Measurements from ENCODE around the gene SCP2.
A peak's percentile ranks its signal among the peaks of the same experiment; 100 is the strongest.

Gene SCP2

GRCh38 chr1:53083636-53084588, 156.8 kb downstream of the SCP2 start:
- no peak overlapping the region for H3K4me2 ChIP-seq (ENCODE audit: low read length, poor library complexity, severe bottlenecking)
- H3K9ac ChIP-seq (ENCODE audit: low read length) = no peak overlapping the region
- H2BK120ac ChIP-seq (ENCODE audit: low read depth, low read length) = no peak overlapping the region
- peaks cover 3 to 87% of the 10 kb centered on the region in 2 experiments for H3K36me3 ChIP-seq (ENCODE audit: control insufficient read depth in 1 of 2, insufficient read depth in 2 of 2, low read depth in 1 of 2, low read length in 2 of 2)
- peak overlapping the region; percentile 40 for H2BK15ac ChIP-seq (ENCODE audit: low read depth, poor library complexity, severe bottlenecking)
- peak overlapping the region in 1 of 2 experiments; percentile 58 for H3K18ac ChIP-seq (ENCODE audit: low read depth in 1 of 2, low read length in 2 of 2)
- H3K9me3 ChIP-seq (ENCODE audit: control insufficient read depth, low read length) = no peaks in the 10 kb centered on the region
- no peak overlapping the region for H2AK5ac ChIP-seq (ENCODE audit: low read length, severe bottlenecking)
- no peak overlapping the region for H3K23ac ChIP-seq (ENCODE audit: low read length in 2 of 2)
- H3K79me1 ChIP-seq (replicated peaks; ENCODE audit: low read length, poor library complexity, severe bottlenecking) = no peaks in the 10 kb centered on the region
- peak overlapping the region; percentile 40 for H4K91ac ChIP-seq (ENCODE audit: low read length)
- no peak overlapping the region for H2AFZ ChIP-seq (ENCODE audit: low read depth, low read length)
- no peak overlapping the region for H2BK5ac ChIP-seq (ENCODE audit: low read depth, low read length, poor library complexity, severe bottlenecking)
- no peak overlapping the region for H2BK12ac ChIP-seq (ENCODE audit: low read length in 2 of 2)
- H4K8ac ChIP-seq (ENCODE audit: low read length) = no peak overlapping the region
- no peak for DNase-seq
- no peak overlapping the region for H3K27ac ChIP-seq (ENCODE audit: low read length, poor library complexity, severe bottlenecking)
- H3K14ac ChIP-seq (ENCODE audit: low read length in 2 of 2) = peak overlapping the region in 1 of 2 experiments; percentile 55
- H3K27me3 ChIP-seq (ENCODE audit: control insufficient read depth in 1 of 2, insufficient read depth in 1 of 2, low read length in 2 of 2) = no peaks in the 10 kb centered on the region
- peaks cover 21% of the 10 kb centered on the region for H3K4me1 ChIP-seq (ENCODE audit: control insufficient read depth, insufficient read depth, low read depth, low read length)
- H3K4ac ChIP-seq (ENCODE audit: low read depth in 1 of 2, low read length in 2 of 2) = peak overlapping the region in 1 of 2 experiments; percentile 27
- 91% methylated on average over 17 of the region's 17 CpGs for WGBS
- H3K4me3 ChIP-seq (ENCODE audit: insufficient read depth in 1 of 2, low read depth in 1 of 2, low read length in 2 of 2) = no peak overlapping the region

GRCh38 chr1:53084589-53084971, 157.5 kb downstream of the SCP2 start:
- no peak overlapping the region for H4K8ac ChIP-seq (ENCODE audit: low read length)
- H3K27me3 ChIP-seq (ENCODE audit: control insufficient read depth in 1 of 2, insufficient read depth in 1 of 2, low read length in 2 of 2) = no peaks in the 10 kb centered on the region
- DNase-seq = no peak
- peak overlapping the region in 1 of 2 experiments; percentile 62 for H3K23ac ChIP-seq (ENCODE audit: low read length in 2 of 2)
- no peak overlapping the region for H3K4me3 ChIP-seq (ENCODE audit: insufficient read depth in 1 of 2, low read depth in 1 of 2, low read length in 2 of 2)
- H3K79me1 ChIP-seq (replicated peaks; ENCODE audit: low read length, poor library complexity, severe bottlenecking) = no peaks in the 10 kb centered on the region
- H3K18ac ChIP-seq (ENCODE audit: low read depth in 1 of 2, low read length in 2 of 2) = peak overlapping the region in 1 of 2 experiments; percentile 58
- no peak overlapping the region for H3K9ac ChIP-seq (ENCODE audit: low read length)
- H3K4me1 ChIP-seq (ENCODE audit: control insufficient read depth, insufficient read depth, low read depth, low read length) = peaks cover 23% of the 10 kb centered on the region
- peak overlapping the region in 1 of 2 experiments; percentile 55 for H3K14ac ChIP-seq (ENCODE audit: low read length in 2 of 2)
- 91% methylated on average over 8 of the region's 8 CpGs for WGBS
- H3K36me3 ChIP-seq (ENCODE audit: control insufficient read depth in 1 of 2, insufficient read depth in 2 of 2, low read depth in 1 of 2, low read length in 2 of 2) = peaks cover 3 to 81% of the 10 kb centered on the region in 2 experiments
- H3K4me2 ChIP-seq (ENCODE audit: low read length, poor library complexity, severe bottlenecking) = no peak overlapping the region
- no peaks in the 10 kb centered on the region for H3K9me3 ChIP-seq (ENCODE audit: control insufficient read depth, low read length)
- no peak overlapping the region for H3K27ac ChIP-seq (ENCODE audit: low read length, poor library complexity, severe bottlenecking)
- H4K91ac ChIP-seq (ENCODE audit: low read length) = peak overlapping the region; percentile 40
- no peak overlapping the region for H2BK120ac ChIP-seq (ENCODE audit: low read depth, low read length)
- H3K4ac ChIP-seq (ENCODE audit: low read depth in 1 of 2, low read length in 2 of 2) = peak overlapping the region in 1 of 2 experiments; percentile 27
- H2AK5ac ChIP-seq (ENCODE audit: low read length, severe bottlenecking) = no peak overlapping the region
- no peak overlapping the region for H2AFZ ChIP-seq (ENCODE audit: low read depth, low read length)
- peak overlapping the region; percentile 26 for H2BK15ac ChIP-seq (ENCODE audit: low read depth, poor library complexity, severe bottlenecking)
- peak overlapping the region in 1 of 2 experiments; percentile 22 for H2BK12ac ChIP-seq (ENCODE audit: low read length in 2 of 2)
- no peak overlapping the region for H2BK5ac ChIP-seq (ENCODE audit: low read depth, low read length, poor library complexity, severe bottlenecking)

- DNase-seq = no peak
- no peak overlapping the region for H3K27ac ChIP-seq (ENCODE audit: low read length, poor library complexity, severe bottlenecking)
- no peak overlapping the region for H3K4ac ChIP-seq (ENCODE audit: low read depth in 1 of 2, low read length in 2 of 2)
- H2BK5ac ChIP-seq (ENCODE audit: low read depth, low read length, poor library complexity, severe bottlenecking) = no peak overlapping the region
- H3K9me3 ChIP-seq (ENCODE audit: control insufficient read depth, low read length) = no peaks in the 10 kb centered on the region
- H3K9ac ChIP-seq (ENCODE audit: low read length) = no peak overlapping the region
- no peak overlapping the region for H3K14ac ChIP-seq (ENCODE audit: low read length in 2 of 2)
- H2AFZ ChIP-seq (ENCODE audit: low read depth, low read length) = no peak overlapping the region
- H3K4me3 ChIP-seq (ENCODE audit: insufficient read depth in 1 of 2, low read depth in 1 of 2, low read length in 2 of 2) = no peak overlapping the region
- no peaks in the 10 kb centered on the region for H3K79me1 ChIP-seq (replicated peaks; ENCODE audit: low read length, poor library complexity, severe bottlenecking)
- no peak overlapping the region for H2AK5ac ChIP-seq (ENCODE audit: low read length, severe bottlenecking)
- no peak overlapping the region for H2BK15ac ChIP-seq (ENCODE audit: low read depth, poor library complexity, severe bottlenecking)
- no peak overlapping the region for H3K23ac ChIP-seq (ENCODE audit: low read length in 2 of 2)
- H3K4me2 ChIP-seq (ENCODE audit: low read length, poor library complexity, severe bottlenecking) = no peak overlapping the region
- peaks cover 3 to 75% of the 10 kb centered on the region in 2 experiments for H3K36me3 ChIP-seq (ENCODE audit: control insufficient read depth in 1 of 2, insufficient read depth in 2 of 2, low read depth in 1 of 2, low read length in 2 of 2)
- H3K18ac ChIP-seq (ENCODE audit: low read depth in 1 of 2, low read length in 2 of 2) = no peak overlapping the region
- no peak overlapping the region for H4K91ac ChIP-seq (ENCODE audit: low read length)
- H2BK12ac ChIP-seq (ENCODE audit: low read length in 2 of 2) = no peak overlapping the region
- H3K27me3 ChIP-seq (ENCODE audit: control insufficient read depth in 1 of 2, insufficient read depth in 1 of 2, low read length in 2 of 2) = no peaks in the 10 kb centered on the region
- peaks cover 25% of the 10 kb centered on the region for H3K4me1 ChIP-seq (ENCODE audit: control insufficient read depth, insufficient read depth, low read depth, low read length)
- H2BK120ac ChIP-seq (ENCODE audit: low read depth, low read length) = no peak overlapping the region
- H4K8ac ChIP-seq (ENCODE audit: low read length) = no peak overlapping the region
- 96% methylated on average over 8 of the region's 8 CpGs for WGBS
Observed at GRCh38 chr1:53085405-53085804, 158.3 kb downstream of the SCP2 start.

GRCh38 chr1:53086491-53087070, 159.5 kb downstream of the SCP2 start:
- Histone ChIP-seq H3K9me3 (ENCODE audit: control insufficient read depth, low read length) (no peaks in the 10 kb centered on the region), H3K79me1 (replicated peaks; ENCODE audit: low read length, poor library complexity, severe bottlenecking) (no peaks in the 10 kb centered on the region), H2AK5ac (ENCODE audit: low read length, severe bottlenecking) (no peak overlapping the region), H2BK15ac (ENCODE audit: low read depth, poor library complexity, severe bottlenecking) (no peak overlapping the region), H3K4me1 (ENCODE audit: control insufficient read depth, insufficient read depth, low read depth, low read length) (peaks cover 29% of the 10 kb centered on the region), H4K91ac (ENCODE audit: low read length) (no peak overlapping the region), H3K36me3 (ENCODE audit: control insufficient read depth in 1 of 2, insufficient read depth in 2 of 2, low read depth in 1 of 2, low read length in 2 of 2) (peaks cover 3 to 63% of the 10 kb centered on the region in 2 experiments), H2BK120ac (ENCODE audit: low read depth, low read length) (no peak overlapping the region), H3K4ac (ENCODE audit: low read depth in 1 of 2, low read length in 2 of 2) (no peak overlapping the region), H3K9ac (ENCODE audit: low read length) (no peak overlapping the region), H3K27me3 (ENCODE audit: control insufficient read depth in 1 of 2, insufficient read depth in 1 of 2, low read length in 2 of 2) (no peaks in the 10 kb centered on the region), H2BK12ac (ENCODE audit: low read length in 2 of 2) (peak overlapping the region in 1 of 2 experiments; percentile 0), H4K8ac (ENCODE audit: low read length) (no peak overlapping the region), H3K23ac (ENCODE audit: low read length in 2 of 2) (no peak overlapping the region), H2AFZ (ENCODE audit: low read depth, low read length) (no peak overlapping the region), H3K14ac (ENCODE audit: low read length in 2 of 2) (no peak overlapping the region), H3K27ac (ENCODE audit: low read length, poor library complexity, severe bottlenecking) (no peak overlapping the region), H2BK5ac (ENCODE audit: low read depth, low read length, poor library complexity, severe bottlenecking) (no peak overlapping the region), H3K18ac (ENCODE audit: low read depth in 1 of 2, low read length in 2 of 2) (peak overlapping the region in 1 of 2 experiments; percentile 13), H3K4me2 (ENCODE audit: low read length, poor library complexity, severe bottlenecking) (no peak overlapping the region), H3K4me3 (ENCODE audit: insufficient read depth in 1 of 2, low read depth in 1 of 2, low read length in 2 of 2) (no peak overlapping the region)
- DNase-seq = peak; percentile 33
- 71% methylated on average over 4 of the region's 4 CpGs for WGBS

Data from mesenchymal stem cell (in vitro differentiated cells and primary cell).